KMS-11 (cell line): ENCODE data around the gene ESPN.

ENCODE experiments used
- H2AFZ ChIP-seq: fragments of 200-600 bp; sonication (generic); 2 replicates; pipeline ENCODE4 v1.6.1; 2016; ENCODE audit warnings: antibody characterized with exemption, mixed run types, low read depth
- H3K27ac ChIP-seq: fragments of 200-600 bp; sonication (generic); 2 replicates; pipeline ENCODE4 v1.6.1; 2016; ENCODE audit warnings: mild to moderate bottlenecking, mixed run types
- H3K27me3 ChIP-seq: fragments of 200-600 bp; sonication (generic); 2 replicates; pipeline ENCODE4 v1.6.1; 2017; ENCODE audit warnings: mild to moderate bottlenecking, low read depth, mixed run types, moderate library complexity; ENCODE audit not compliant: insufficient read depth
- H3K36me3 ChIP-seq: fragments of 200-600 bp; sonication (generic); 2 replicates; pipeline ENCODE4 v1.6.1; 2017; ENCODE audit warnings: mild to moderate bottlenecking, mixed run types; ENCODE audit not compliant: insufficient read depth
- H3K4me1 ChIP-seq: fragments of 200-600 bp; sonication (generic); 2 replicates; pipeline ENCODE4 v1.6.1; 2016; ENCODE audit warnings: mild to moderate bottlenecking, low read depth, mixed run types; ENCODE audit not compliant: poor library complexity, severe bottlenecking
- H3K4me2 ChIP-seq: fragments of 200-600 bp; sonication (generic); 2 replicates; pipeline ENCODE4 v1.7.0; 2016; ENCODE audit warnings: mild to moderate bottlenecking, mixed run types
- H3K4me3 ChIP-seq: fragments of 200-600 bp; sonication (generic); IDR thresholded peaks from 2 replicates; pipeline ENCODE4 v1.6.1; 2017; ENCODE audit warnings: low read depth, low read length, mixed read lengths; ENCODE audit not compliant: insufficient read depth
- H3K79me2 ChIP-seq: fragments of 200-600 bp; sonication (generic); 2 replicates; pipeline ENCODE4 v1.6.1; 2016; ENCODE audit warnings: low read depth, mixed run types; ENCODE audit not compliant: insufficient read depth
- H3K9ac ChIP-seq: fragments of 200-600 bp; sonication (generic); 2 replicates; pipeline ENCODE4 v1.6.1; 2016; ENCODE audit warnings: mild to moderate bottlenecking, mixed run types
- H4K20me1 ChIP-seq: fragments of 200-600 bp; sonication (generic); 2 replicates; pipeline ENCODE4 v1.6.1; 2016; ENCODE audit warnings: mild to moderate bottlenecking, mixed run types; ENCODE audit not compliant: insufficient read depth
- TF ChIP-seq, protein P1 (sequence below): fragments of 200-600 bp; sonication (generic); conservative IDR thresholded peaks from 2 replicates; pipeline ENCODE4 v1.6.1; 2017; ENCODE audit warnings: low read depth, mild to moderate bottlenecking, antibody characterized with exemption, low read length, moderate library complexity, mixed read lengths

Gene ESPN

GRCh38 chr1:6507037-6507428 is 82.5 kb downstream of the ESPN start:
- Histone ChIP-seq H2AFZ (no peak overlapping the region), H3K4me2 (no peak overlapping the region), H3K79me2 (no peaks in the 10 kb centered on the region), H3K27ac (no peak overlapping the region), H4K20me1 (no peaks in the 10 kb centered on the region), H3K36me3 (no peaks in the 10 kb centered on the region), H3K9ac (no peak overlapping the region), H3K27me3 (peaks cover 62% of the 10 kb centered on the region), H3K4me1 (no peaks in the 10 kb centered on the region), H3K4me3 (no peak overlapping the region)
- TF ChIP-seq, protein P1, sequence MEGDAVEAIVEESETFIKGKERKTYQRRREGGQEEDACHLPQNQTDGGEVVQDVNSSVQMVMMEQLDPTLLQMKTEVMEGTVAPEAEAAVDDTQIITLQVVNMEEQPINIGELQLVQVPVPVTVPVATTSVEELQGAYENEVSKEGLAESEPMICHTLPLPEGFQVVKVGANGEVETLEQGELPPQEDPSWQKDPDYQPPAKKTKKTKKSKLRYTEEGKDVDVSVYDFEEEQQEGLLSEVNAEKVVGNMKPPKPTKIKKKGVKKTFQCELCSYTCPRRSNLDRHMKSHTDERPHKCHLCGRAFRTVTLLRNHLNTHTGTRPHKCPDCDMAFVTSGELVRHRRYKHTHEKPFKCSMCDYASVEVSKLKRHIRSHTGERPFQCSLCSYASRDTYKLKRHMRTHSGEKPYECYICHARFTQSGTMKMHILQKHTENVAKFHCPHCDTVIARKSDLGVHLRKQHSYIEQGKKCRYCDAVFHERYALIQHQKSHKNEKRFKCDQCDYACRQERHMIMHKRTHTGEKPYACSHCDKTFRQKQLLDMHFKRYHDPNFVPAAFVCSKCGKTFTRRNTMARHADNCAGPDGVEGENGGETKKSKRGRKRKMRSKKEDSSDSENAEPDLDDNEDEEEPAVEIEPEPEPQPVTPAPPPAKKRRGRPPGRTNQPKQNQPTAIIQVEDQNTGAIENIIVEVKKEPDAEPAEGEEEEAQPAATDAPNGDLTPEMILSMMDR: no peak

- peaks cover 62% of the 10 kb centered on the region for H3K27me3 ChIP-seq
- no peak overlapping the region for H3K27ac ChIP-seq
- H3K36me3 ChIP-seq: no peaks in the 10 kb centered on the region
- no peak overlapping the region for H2AFZ ChIP-seq
- TF ChIP-seq, protein P1: no peak
- H3K9ac ChIP-seq: no peak overlapping the region
- H3K4me2 ChIP-seq: no peak overlapping the region
- H4K20me1 ChIP-seq: no peaks in the 10 kb centered on the region
- no peaks in the 10 kb centered on the region for H3K4me1 ChIP-seq
- no peaks in the 10 kb centered on the region for H3K79me2 ChIP-seq
- H3K4me3 ChIP-seq: no peak overlapping the region
Measured at GRCh38 chr1:6507461-6507911, 82.9 kb downstream of the ESPN start.

DNA sequence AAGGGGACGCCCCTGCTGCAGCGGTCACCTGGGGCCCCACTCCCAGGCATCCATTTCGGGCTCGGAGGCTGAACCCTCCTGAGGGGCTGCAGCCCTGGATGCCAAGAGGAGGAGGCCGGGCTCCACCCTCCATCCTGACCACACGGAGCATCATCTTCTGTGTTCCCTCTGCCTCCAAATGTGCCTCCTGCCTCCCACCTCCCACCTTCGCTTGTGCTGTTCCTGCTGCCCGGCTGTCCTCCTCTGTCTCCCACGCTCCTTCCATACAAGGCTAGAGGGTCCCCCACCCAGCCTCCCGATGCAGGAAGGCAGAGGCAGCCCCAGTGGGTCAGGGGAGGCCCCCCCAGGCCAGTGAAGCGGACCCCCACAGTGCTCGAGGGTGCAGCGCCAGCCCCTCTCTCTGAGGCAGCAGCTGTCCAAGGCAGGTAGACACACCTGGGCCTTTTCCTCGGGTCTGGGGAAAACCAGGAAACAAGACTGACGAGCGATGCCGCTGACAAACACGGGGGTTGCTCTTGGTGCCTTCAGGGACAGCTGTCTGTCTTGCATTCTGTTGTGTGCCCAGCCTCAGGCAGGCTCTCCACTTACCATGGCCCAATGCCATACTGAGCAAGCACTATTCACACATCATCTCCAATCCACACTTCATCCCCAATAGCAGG is 83.7 kb downstream of the ESPN start:
- H4K20me1 ChIP-seq: no peaks in the 10 kb centered on the region
- no peak overlapping the region for H3K4me2 ChIP-seq
- no peaks in the 10 kb centered on the region for H3K36me3 ChIP-seq
- no peak overlapping the region for H3K27ac ChIP-seq
- TF ChIP-seq, protein P1: no peak
- peaks cover 56% of the 10 kb centered on the region for H3K27me3 ChIP-seq
- no peak overlapping the region for H3K4me3 ChIP-seq
- H2AFZ ChIP-seq: no peak overlapping the region
- no peak overlapping the region for H3K9ac ChIP-seq
- H3K79me2 ChIP-seq: no peaks in the 10 kb centered on the region
- no peaks in the 10 kb centered on the region for H3K4me1 ChIP-seq

- H4K20me1 ChIP-seq: no peaks in the 10 kb centered on the region
- no peak overlapping the region for H3K4me3 ChIP-seq
- H3K27ac ChIP-seq: no peak overlapping the region
- H2AFZ ChIP-seq: no peak overlapping the region
- no peaks in the 10 kb centered on the region for H3K36me3 ChIP-seq
- no peaks in the 10 kb centered on the region for H3K79me2 ChIP-seq
- no peak overlapping the region for H3K4me2 ChIP-seq
- TF ChIP-seq, protein P1: no peak
- H3K9ac ChIP-seq: no peak overlapping the region
- H3K27me3 ChIP-seq: peaks cover 56% of the 10 kb centered on the region
- no peaks in the 10 kb centered on the region for H3K4me1 ChIP-seq
Measured at GRCh38 chr1:6508816-6509189, 84.2 kb downstream of the ESPN start.
